GM23248 (cell line): ENCODE results near the gene YIF1B. TPM values are rescaled to one million over a fixed set of nuclear protein-coding genes. Genes with fewer than 3 reads are reported as not detected.

Source experiments
- DNase-seq: peaks from one replicate; pipeline ENCODE4 v3.0.0-alpha.2; 2015
- H2AFZ ChIP-seq: fragments of 200-600 bp; sonication (generic); 2 replicates; pipeline ENCODE4 v1.6.1; 2016; ENCODE audit warnings: antibody characterized with exemption
- H3F3A ChIP-seq: fragments of 200-600 bp; sonication (generic); 2 replicates; pipeline ENCODE4 v1.6.1; 2016; ENCODE audit warnings: mild to moderate bottlenecking, antibody characterized with exemption, mixed run types; ENCODE audit not compliant: insufficient read depth
- H3K27ac ChIP-seq: fragments of 200-600 bp; sonication (generic); 2 replicates; pipeline ENCODE4 v1.5.1; 2016; ENCODE audit warnings: mild to moderate bottlenecking
- H3K27me3 ChIP-seq: fragments of 200-600 bp; sonication (generic); replicated peaks from 2 replicates; pipeline ENCODE4 v1.6.1; 2016; ENCODE audit warnings: mild to moderate bottlenecking; ENCODE audit not compliant: insufficient read depth
- H3K36me3 ChIP-seq: fragments of 200-600 bp; sonication (generic); 2 replicates; pipeline ENCODE4 v1.6.1; 2016; ENCODE audit warnings: low read depth, mild to moderate bottlenecking
- H3K4me1 ChIP-seq: fragments of 200-600 bp; sonication (generic); 2 replicates; pipeline ENCODE4 v1.6.1; 2016; ENCODE audit warnings: mild to moderate bottlenecking; ENCODE audit not compliant: insufficient read depth
- H3K4me2 ChIP-seq: fragments of 200-600 bp; sonication (generic); one replicate; pipeline ENCODE4 v1.6.1; 2016; ENCODE audit warnings: mild to moderate bottlenecking; ENCODE audit not compliant: unreplicated experiment
- H3K4me3 ChIP-seq: fragments of 200-600 bp; sonication (generic); 2 replicates; pipeline ENCODE4 v1.5.1; 2016; ENCODE audit warnings: mild to moderate bottlenecking
- H3K79me2 ChIP-seq: fragments of 200-600 bp; sonication (generic); 2 replicates; pipeline ENCODE4 v1.6.1; 2016; ENCODE audit warnings: mild to moderate bottlenecking; ENCODE audit not compliant: insufficient read depth
- H3K9ac ChIP-seq: fragments of 200-600 bp; sonication (generic); 2 replicates; pipeline ENCODE4 v1.6.1; 2016; ENCODE audit warnings: mild to moderate bottlenecking
- H3K9me2 ChIP-seq: fragments of 200-600 bp; sonication (generic); 2 replicates; pipeline ENCODE4 v1.6.1; 2016; ENCODE audit warnings: mixed run types, mild to moderate bottlenecking, moderate library complexity; ENCODE audit not compliant: insufficient read depth
- H3K9me3 ChIP-seq: fragments of 200-600 bp; sonication (generic); one replicate; pipeline ENCODE4 v1.6.1; 2017; ENCODE audit warnings: low read depth
- H4K20me1 ChIP-seq: fragments of 200-600 bp; sonication (generic); 2 replicates; pipeline ENCODE4 v1.6.0; 2016; ENCODE audit not compliant: insufficient read depth
- EZH2 ChIP-seq: fragments of 200-600 bp; sonication (generic); IDR thresholded peaks from 2 replicates; pipeline ENCODE4 v1.6.1; 2018; ENCODE audit warnings: antibody characterized with exemption, mild to moderate bottlenecking; ENCODE audit not compliant: insufficient read depth, poor library complexity, severe bottlenecking
- EZH2phosphoT487 ChIP-seq: fragments of 200-600 bp; sonication (generic); IDR thresholded peaks from 2 replicates; pipeline ENCODE4 v1.6.1; 2018; ENCODE audit warnings: antibody characterized with exemption, moderate library complexity, mild to moderate bottlenecking, low read depth; ENCODE audit not compliant: insufficient read depth
- WGBS, 2 experiments: methylation state at CpG; one replicate each; pipeline ENCODE4 v1.1.6; 2015 to 2017; ENCODE audit warnings: low lambda C conversion rate in 2 of 2, low coverage in 1 of 2; ENCODE audit errors: missing lambda C conversion rate in 2 of 2; 5-methylcytosine and 5-hydroxymethylcytosine counted together
- in situ Hi-C: fragments of 300-500 bp; cut with MboI; formaldehyde crosslinking; loops from 2 replicates; pipeline ENCODE4 v1.15.0; 2020
- polyA plus RNA-seq: library from polyadenylated mRNA; unstranded; fragments of >200 nt; fragmentation: Nextera tagmentation; extraction: Ambion mirVana; gene quantifications from 2 replicates; pipeline ENCODE4 v1.2.1, GENCODE V29; 2016
- total RNA-seq: library from RNA; depleted of rRNA; stranded (reverse); fragments of >200 nt; shearing (Covaris generic); gene quantifications from 2 replicates; pipeline ENCODE4 v1.2.3, GENCODE V29; 2014

Gene YIF1B
- total and polyA plus RNA-seq, 2 experiments from 2014 or later, result 162 to 191 TPM

DNA sequence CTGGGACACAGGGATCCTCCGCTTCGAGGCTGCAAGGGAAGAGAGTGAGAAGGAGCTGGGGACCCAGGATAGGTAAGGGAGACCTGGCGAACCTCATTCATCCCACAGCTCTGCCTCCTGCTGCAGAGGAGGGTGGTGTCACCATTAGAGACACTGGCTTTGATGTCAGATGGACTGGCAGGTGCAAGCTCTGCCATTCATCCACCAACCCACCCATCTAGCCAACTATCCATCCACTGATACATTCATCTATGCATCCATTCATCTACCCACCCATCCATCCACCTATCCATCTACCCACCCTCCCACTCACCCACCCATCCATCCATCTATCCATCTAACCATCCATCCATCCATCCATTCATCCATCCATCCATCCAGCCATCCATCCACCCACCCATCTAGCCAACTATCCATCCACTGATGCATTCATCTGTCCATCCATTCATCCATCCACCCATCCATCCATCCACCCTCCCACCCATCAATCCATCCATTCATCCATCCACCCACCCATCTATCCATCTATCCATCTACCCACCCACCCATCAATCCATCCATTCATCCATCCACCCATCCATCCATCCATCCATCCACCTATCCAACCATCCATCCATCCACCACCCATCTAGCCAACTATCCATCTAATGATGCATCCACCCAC, 6.0 kb downstream of the YIF1B start:
- H4K20me1 ChIP-seq, result no peaks in the 10 kb centered on the region
- no peaks in the 10 kb centered on the region for H3F3A ChIP-seq
- no peaks in the 10 kb centered on the region for H3K9me2 ChIP-seq
- in situ Hi-C loops, result no loop called here
- no peak for TF ChIP-seq EZH2
- TF ChIP-seq EZH2phosphoT487, result no peak
- H3K4me3 ChIP-seq, result no peak overlapping the region
- H3K9me3 ChIP-seq, result no peaks in the 10 kb centered on the region
- no peak for DNase-seq
- peaks cover 41% of the 10 kb centered on the region for H3K79me2 ChIP-seq
- no peak overlapping the region for H3K4me2 ChIP-seq
- H3K36me3 ChIP-seq, result no peaks in the 10 kb centered on the region; the same call in 1 of the 2 replicates
- H3K27ac ChIP-seq, result no peak overlapping the region
- H3K4me1 ChIP-seq, result no peaks in the 10 kb centered on the region
- 100% methylated on average over 3 of the region's 3 CpGs for WGBS, 2 experiments
- no peak overlapping the region for H2AFZ ChIP-seq
- no peak overlapping the region for H3K9ac ChIP-seq
- H3K27me3 ChIP-seq, result no peaks in the 10 kb centered on the region

DNA sequence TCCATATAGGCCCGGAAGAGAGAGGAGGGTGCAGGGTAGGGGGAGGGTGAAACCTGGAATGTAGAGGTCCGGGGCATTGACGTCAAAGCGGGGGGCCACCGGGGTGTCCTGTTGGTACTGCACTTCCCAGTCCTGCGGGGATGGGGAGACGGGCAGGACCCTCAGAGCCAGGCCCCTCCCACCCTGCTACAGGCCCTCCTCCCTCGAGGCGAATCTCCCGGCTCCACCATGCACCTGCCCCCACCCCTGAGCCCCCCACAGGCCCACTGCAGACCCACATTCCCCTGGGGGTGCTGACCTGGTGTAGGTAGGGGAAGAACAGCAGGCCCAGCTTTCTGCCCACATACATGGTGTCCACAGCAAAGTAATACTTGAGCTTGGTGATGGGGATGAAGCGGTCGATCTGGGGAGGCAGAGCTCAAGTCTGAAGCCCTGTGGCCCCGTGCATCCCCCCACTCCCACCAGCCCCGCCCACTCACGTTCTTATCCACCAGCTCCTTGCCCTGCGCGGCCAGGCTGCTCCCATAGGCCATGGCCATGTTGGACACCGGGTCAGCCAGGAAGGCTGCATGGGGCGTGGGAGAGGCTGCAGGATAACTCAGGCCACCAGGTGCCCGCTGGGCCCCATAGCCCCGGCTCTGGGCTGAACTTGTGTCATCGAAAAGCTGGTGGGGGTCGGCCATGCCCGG, 6.7 kb downstream of the YIF1B start:
- Histone ChIP-seq H3K4me3 (no peak overlapping the region), H3K4me2 (no peak overlapping the region), H3K27me3 (no peaks in the 10 kb centered on the region), H3K4me1 (no peaks in the 10 kb centered on the region), H3K36me3 (no peaks in the 10 kb centered on the region; the same call in 1 of the 2 replicates), H4K20me1 (no peaks in the 10 kb centered on the region), H3K27ac (no peak overlapping the region), H3F3A (no peaks in the 10 kb centered on the region), H3K79me2 (peaks cover 34% of the 10 kb centered on the region), H3K9me2 (no peaks in the 10 kb centered on the region), H2AFZ (no peak overlapping the region), H3K9ac (no peak overlapping the region), H3K9me3 (no peaks in the 10 kb centered on the region)
- DNase-seq, result no peak
- in situ Hi-C loops, result no loop called here
- WGBS, 2 experiments, result 92 to 94% methylated on average over 12 to 24 of the region's 24 CpGs
- TF ChIP-seq EZH2phosphoT487 (no peak), EZH2 (no peak)

- no peaks in the 10 kb centered on the region for H3K9me3 ChIP-seq
- TF ChIP-seq EZH2 (no peak), EZH2phosphoT487 (no peak)
- no peak overlapping the region for H3K4me2 ChIP-seq
- H3K4me1 ChIP-seq, result no peaks in the 10 kb centered on the region; the same call in 1 of the 2 replicates
- no peak overlapping the region for H3K27ac ChIP-seq
- H3F3A ChIP-seq, result no peaks in the 10 kb centered on the region
- 85 to 90% methylated on average over 12 of the region's 12 CpGs for WGBS, 2 experiments
- H3K9ac ChIP-seq, result no peak overlapping the region
- no peaks in the 10 kb centered on the region for H3K9me2 ChIP-seq
- no peaks in the 10 kb centered on the region for H3K27me3 ChIP-seq
- H3K79me2 ChIP-seq, result peaks cover 27% of the 10 kb centered on the region
- H4K20me1 ChIP-seq, result no peaks in the 10 kb centered on the region
- H3K36me3 ChIP-seq, result no peaks in the 10 kb centered on the region; the same call in 1 of the 2 replicates
- no peak for DNase-seq
- no peak overlapping the region for H2AFZ ChIP-seq
- in situ Hi-C loops, result no loop called here
- H3K4me3 ChIP-seq, result no peak overlapping the region
These were observed 7.6 kb downstream of the YIF1B start for GRCh38 chr19:38308006-38308766.

GRCh38 chr19:38307597-38307996, 8.2 kb downstream of the YIF1B start:
- no peak overlapping the region for H2AFZ ChIP-seq
- H3K36me3 ChIP-seq, result no peaks in the 10 kb centered on the region; the same call in 1 of the 2 replicates
- no peak overlapping the region for H3K9ac ChIP-seq
- H3K4me2 ChIP-seq, result no peak overlapping the region
- no peaks in the 10 kb centered on the region for H3K9me2 ChIP-seq
- H3K4me1 ChIP-seq, result no peaks in the 10 kb centered on the region; the same call in 1 of the 2 replicates
- H3K27me3 ChIP-seq, result no peaks in the 10 kb centered on the region
- peaks cover 21% of the 10 kb centered on the region for H3K79me2 ChIP-seq
- 92 to 95% methylated on average over 7 to 8 of the region's 8 CpGs for WGBS, 2 experiments
- no peak overlapping the region for H3K4me3 ChIP-seq
- in situ Hi-C loops, result no loop called here
- H4K20me1 ChIP-seq, result no peaks in the 10 kb centered on the region
- no peak overlapping the region for H3K27ac ChIP-seq
- no peak for DNase-seq
- H3F3A ChIP-seq, result peaks cover 2% of the 10 kb centered on the region; the same call in 1 of the 2 replicates
- no peaks in the 10 kb centered on the region for H3K9me3 ChIP-seq
- TF ChIP-seq EZH2 (no peak), EZH2phosphoT487 (no peak)
